Kidney (tissue), 14 donors: ENCODE data around the gene KRT6A. TPM values are rescaled to one million over a fixed set of nuclear protein-coding genes. Genes with fewer than 3 reads are reported as not detected.

Experiments
- DNase-seq, 5 donors: peaks; one replicate each; pipeline ENCODE4 v3.0.0-alpha.2; 2013 to 2020
- FAIRE-seq: peaks from 2 replicates; lab custom pipeline; 2012; peaks lifted over from hg19 to GRCh38; lab: Jason Lieb, UNC
- H3K27ac ChIP-seq, 2 donors: one replicate each; pipeline ENCODE4 v1.7.0; 2013; ENCODE audit warnings: low read depth in 2 of 2, low read length in 2 of 2, inconsistent platforms in 1 of 2
- H3K27me3 ChIP-seq: one replicate; pipeline ENCODE4 v1.7.1; 2013; ENCODE audit warnings: low read length, inconsistent platforms; ENCODE audit not compliant: control insufficient read depth, insufficient read depth
- H3K36me3 ChIP-seq, 3 donors: one replicate each; pipeline versions ENCODE4 v1.7.0 to v1.7.1; 2013; ENCODE audit warnings: low read length in 3 of 3, control low read depth in 1 of 3, inconsistent platforms in 1 of 3; ENCODE audit not compliant: insufficient read depth in 3 of 3, control insufficient read depth in 2 of 3
- H3K4me1 ChIP-seq, 3 donors: one replicate each; pipeline versions ENCODE4 v1.7.0 to v1.7.1; 2013; ENCODE audit warnings: low read length in 3 of 3, inconsistent platforms in 1 of 3, low read depth in 1 of 3; ENCODE audit not compliant: control insufficient read depth in 2 of 3, insufficient read depth in 2 of 3
- H3K4me3 ChIP-seq, 3 donors: one replicate each; pipeline versions ENCODE4 v1.7.0 to v1.8.1; 2013; ENCODE audit warnings: low read length in 3 of 3, control low read depth in 1 of 3, inconsistent platforms in 1 of 3
- H3K9ac ChIP-seq, 3 donors: one replicate each; pipeline versions ENCODE4 v1.7.0 to v1.7.1; 2013; ENCODE audit warnings: low read length in 3 of 3, control low read depth in 1 of 3, inconsistent platforms in 1 of 3
- H3K9me3 ChIP-seq, 3 donors: one replicate each; pipeline versions ENCODE4 v1.7.0 to v1.7.1; 2013; ENCODE audit warnings: low read length in 3 of 3, control low read depth in 1 of 3, inconsistent platforms in 1 of 3; ENCODE audit not compliant: control insufficient read depth in 2 of 3, insufficient read depth in 1 of 3
- CTCF ChIP-seq: IDR thresholded peaks from 3 replicates; pipeline ENCODE4 v1.5.1; 2012; ENCODE audit warnings: mild to moderate bottlenecking, moderate library complexity, borderline replicate concordance; ENCODE audit not compliant: insufficient read depth; ENCODE audit errors: extremely low read depth
- intact Hi-C: fragments of 100-400 bp; cut with DNase I; formaldehyde crosslinking; loops from one replicate; pipeline ENCODE4 v1.11.1; 2022
- polyA plus RNA-seq: library from polyadenylated mRNA; stranded (reverse); fragments of 350-450 nt; fragmentation: Illumina TruSeq; extraction: RNeasy Lipid Tissue Mini Kit (QIAGEN cat#74804); gene quantifications from one replicate; pipeline ENCODE4 v1.2.3, GENCODE V29; 2014; ENCODE audit warnings: low read depth, low replicate concordance; ENCODE audit not compliant: insufficient read depth
- total RNA-seq: library from RNA; stranded (reverse); fragmentation: NEBNext Ultra II Directional; extraction: Animal tissue kit (Norgen Biotek cat#: 25700); gene quantifications from one replicate; pipeline ENCODE4 v1.2.1, GENCODE V29; 2021
- donor health status: control.
- donor health status: control.
- donor health status: control.
- donor health status: control.
- donor health status: control.
- donor health status: DM: yes; HTN: yes; CAD: no.
- donor health status: Normal renal cell carcinoma (clear cell type).

Gene KRT6A
- total and polyA plus RNA-seq, 2 donors from 2014 or later: not detected

GRCh38 chr12:52440821-52441319 is 52.2 kb downstream of the KRT6A start:
- no peak for FAIRE-seq
- H3K9ac ChIP-seq: no peak overlapping the region
- no peak for DNase-seq
- H3K27ac ChIP-seq: no peak overlapping the region
- H3K9me3 ChIP-seq: no peaks in the 10 kb centered on the region
- H3K4me1 ChIP-seq: no peaks in the 10 kb centered on the region
- H3K4me3 ChIP-seq: no peak overlapping the region
- H3K36me3 ChIP-seq: no peaks in the 10 kb centered on the region
- H3K27me3 ChIP-seq: no peaks in the 10 kb centered on the region
- TF ChIP-seq CTCF: no peak
- intact Hi-C loops: no loop called here

- no peak for FAIRE-seq
- H3K9ac ChIP-seq: no peak overlapping the region
- H3K4me1 ChIP-seq: no peaks in the 10 kb centered on the region
- no peak for DNase-seq
- no peaks in the 10 kb centered on the region for H3K9me3 ChIP-seq
- H3K4me3 ChIP-seq: no peak overlapping the region
- no peaks in the 10 kb centered on the region for H3K36me3 ChIP-seq
- intact Hi-C loops: no loop called here
- TF ChIP-seq CTCF: no peak
- H3K27me3 ChIP-seq: no peaks in the 10 kb centered on the region
- H3K27ac ChIP-seq: no peak overlapping the region
Observed at GRCh38 chr12:52439845-52440244, 53.2 kb downstream of the KRT6A start.

- DNase-seq: no peak
Observed at GRCh38 chr12:52439420-52439819, 53.6 kb downstream of the KRT6A start.

More at GRCh38 chr12:52439420-52439819, 53.6 kb downstream of the KRT6A start:
- TF ChIP-seq CTCF: no peak
- H3K27me3 ChIP-seq: no peaks in the 10 kb centered on the region
- no peak overlapping the region for H3K27ac ChIP-seq
- no peaks in the 10 kb centered on the region for H3K36me3 ChIP-seq
- intact Hi-C loops: no loop called here
- no peaks in the 10 kb centered on the region for H3K9me3 ChIP-seq
- no peak overlapping the region for H3K9ac ChIP-seq
- no peak overlapping the region for H3K4me3 ChIP-seq
- no peak for FAIRE-seq
- H3K4me1 ChIP-seq: no peaks in the 10 kb centered on the region
